HG02623 (cell line): ENCODE measurements around the gene CCDC148.

Experiments used
- ATAC-seq: cut with Tn5 transposase; IDR thresholded peaks from one replicate; pipeline ENCODE4 v1.9.1; 2021; ENCODE audit warnings: moderate library complexity; ENCODE audit not compliant: unreplicated experiment

The CCDC148 gene

DNA sequence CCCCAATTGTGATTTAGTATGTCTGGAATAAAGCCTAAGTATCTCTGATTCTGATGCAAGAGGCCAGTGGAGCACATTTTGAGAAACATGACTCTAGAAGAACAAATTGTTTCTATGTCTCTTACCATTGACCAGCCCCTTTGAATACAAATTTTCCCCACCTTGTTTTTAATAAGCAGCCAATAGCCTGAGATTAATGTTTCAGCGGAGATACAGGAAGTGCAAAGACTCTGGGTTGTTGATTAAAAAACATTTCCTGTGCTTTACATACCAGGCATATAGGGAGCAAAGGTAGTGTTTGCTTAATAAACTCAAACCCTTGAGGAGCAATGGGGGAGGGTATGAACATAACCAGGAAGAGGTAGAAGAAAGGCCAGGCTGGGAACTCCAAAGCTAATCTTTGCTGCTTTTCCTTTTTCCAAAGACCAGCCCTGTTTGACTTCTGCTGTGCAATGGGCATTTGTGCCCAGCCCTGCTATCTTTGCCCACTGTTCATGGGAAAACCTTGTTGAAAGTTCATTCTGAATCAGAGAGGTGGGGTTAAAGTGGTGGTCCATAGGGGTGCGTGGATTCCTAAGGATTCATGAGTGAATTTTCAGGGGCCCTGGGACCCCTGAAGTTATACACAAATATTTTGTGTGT lies 325.6 kb downstream of the CCDC148 start:
- no peak for ATAC-seq

DNA sequence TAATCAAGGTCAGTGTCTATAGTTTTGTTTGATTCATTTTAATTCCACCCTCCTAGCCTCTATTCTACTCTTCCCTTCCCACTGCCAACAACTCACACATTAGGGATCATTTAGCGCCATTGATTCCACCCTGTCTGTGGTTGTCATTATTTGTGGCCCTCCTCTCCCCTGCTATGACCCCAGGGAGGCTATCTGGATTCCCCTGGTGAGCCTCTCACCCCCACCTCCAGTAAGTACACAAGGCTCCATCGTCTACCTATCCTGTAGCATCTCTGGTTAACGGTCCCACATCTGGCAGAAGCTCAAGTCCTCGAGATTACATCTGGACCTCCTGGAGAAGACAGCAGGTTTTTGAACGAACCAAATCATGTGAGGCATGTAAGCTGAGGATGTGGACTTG lies 327.5 kb downstream of the CCDC148 start:
- ATAC-seq: no peak

DNA sequence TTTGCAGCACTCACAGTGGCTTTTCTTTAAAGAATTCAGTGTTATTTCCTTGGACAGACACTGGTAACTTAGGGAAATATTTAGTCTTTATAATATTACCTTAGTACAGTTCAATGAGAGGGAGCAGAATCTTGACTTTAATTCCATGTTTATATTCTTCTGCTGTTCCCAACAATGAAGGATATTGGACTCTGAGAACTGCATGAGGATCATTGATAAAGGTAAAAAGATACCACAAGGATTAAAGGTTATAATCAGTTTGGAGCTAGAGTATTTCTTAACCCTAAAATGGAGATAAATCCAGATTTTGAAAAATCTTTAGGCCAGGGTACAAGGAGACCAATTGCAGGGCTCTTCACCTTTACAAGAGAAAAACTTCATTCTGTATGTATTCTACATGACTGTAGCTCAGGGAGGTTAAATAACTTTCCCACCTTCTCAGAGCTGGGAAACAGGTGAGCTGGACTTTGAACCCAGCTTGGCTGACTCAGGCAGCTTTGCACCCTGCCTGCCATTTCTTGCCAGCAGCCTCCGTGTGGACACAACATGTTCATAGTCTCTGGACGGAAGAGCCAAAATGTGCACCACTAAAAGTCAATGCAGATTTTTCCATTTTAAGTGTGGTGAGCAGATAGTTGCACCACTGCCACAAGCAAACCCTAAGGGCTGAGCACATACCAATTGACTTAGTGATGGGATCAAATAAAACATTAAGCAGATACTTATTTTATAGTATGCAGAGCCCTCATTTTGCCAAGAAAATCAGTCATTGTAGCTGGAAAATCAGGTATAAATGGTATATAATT lies 328.2 kb downstream of the CCDC148 start:
- no peak for ATAC-seq

DNA sequence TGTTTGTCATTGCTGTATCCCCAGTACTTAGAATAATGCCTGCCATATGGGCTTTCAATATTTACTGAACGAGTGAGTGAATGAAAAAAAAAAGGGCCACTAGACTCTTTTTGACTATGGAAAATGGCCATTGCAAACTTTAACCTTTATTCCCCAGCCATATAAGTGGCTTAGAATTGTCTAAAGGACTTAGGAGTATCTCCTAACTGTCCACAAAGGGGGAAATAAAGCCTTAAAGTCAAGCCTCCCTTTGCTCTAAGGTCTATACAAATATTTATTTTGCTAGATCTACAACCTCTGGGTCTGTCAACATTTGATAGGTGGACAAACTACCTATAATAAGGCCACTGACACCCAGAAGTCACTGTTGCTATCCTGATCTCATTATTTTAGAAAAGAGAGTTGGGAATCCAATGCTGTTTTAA lies 329.2 kb downstream of the CCDC148 start:
- no peak for ATAC-seq

DNA sequence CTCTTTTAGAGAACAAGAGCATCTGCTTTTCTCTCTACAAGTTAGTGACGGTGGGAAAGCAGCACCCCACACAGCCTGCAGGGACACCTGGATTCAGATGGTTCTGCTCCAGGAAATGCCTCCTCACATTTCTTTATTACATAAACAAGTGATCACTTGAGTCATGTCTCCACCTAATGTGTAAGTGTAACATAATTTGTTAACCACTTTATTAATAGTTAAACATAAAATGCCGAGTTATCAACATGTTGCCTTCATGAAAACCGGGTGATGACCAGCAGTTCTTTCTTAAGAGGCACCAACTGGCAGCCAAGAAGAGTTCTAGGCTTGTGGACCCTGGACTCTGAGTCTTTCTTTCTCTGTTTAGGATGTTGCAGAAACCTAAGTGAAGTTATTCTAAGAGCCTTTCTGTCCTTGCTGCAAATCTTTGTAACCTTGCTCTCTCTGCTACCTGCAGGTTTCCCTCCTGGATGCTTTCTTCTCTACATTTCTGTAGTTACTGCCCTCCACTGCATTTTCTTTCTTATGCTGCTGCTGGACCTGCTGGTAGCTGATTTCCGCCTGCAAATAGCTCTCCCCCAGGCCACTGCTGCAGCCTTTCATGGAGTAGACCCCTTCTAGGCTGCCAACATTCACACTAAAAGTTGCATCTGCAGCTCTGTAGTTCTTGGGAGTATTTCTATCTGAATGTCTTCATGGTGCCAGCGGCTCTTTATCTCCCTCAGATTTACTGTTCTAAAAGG lies 330.6 kb downstream of the CCDC148 start:
- ATAC-seq: no peak

DNA sequence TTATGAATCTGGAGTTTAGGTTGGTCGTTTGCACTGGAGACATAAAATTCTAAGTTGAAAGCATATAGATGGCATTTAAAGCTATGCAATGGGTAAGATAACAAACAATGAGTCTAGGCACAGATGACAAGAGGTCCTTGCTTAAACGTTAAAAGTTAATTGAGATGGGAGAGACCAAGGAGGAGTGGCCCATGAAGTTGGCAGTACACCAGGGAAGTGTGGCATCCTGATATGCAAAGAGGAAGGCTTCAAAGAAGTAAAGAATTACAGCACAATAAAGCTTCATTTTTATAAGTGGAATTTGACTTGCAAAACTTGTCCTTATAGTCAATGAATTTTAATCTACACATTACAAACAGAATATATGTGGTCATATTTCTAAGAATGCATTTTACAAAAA lies 331.7 kb downstream of the CCDC148 start:
- no peak for ATAC-seq
